Globus pallidus (tissue), 1 donor: ENCODE data around the gene TBPL1.
"Not testable (repeated sequence)": the region's sequence is repeated elsewhere in the genome, so short reads cannot be mapped to it uniquely, and the experiment has no call there.

Experiments used
- DNase-seq: peaks from one replicate; pipeline ENCODE4 v3.0.0-alpha.2; 2015; ENCODE audit warnings: low spot score

The TBPL1 gene

GRCh38 chr6:133973109-133973971 lies 20.3 kb downstream of the TBPL1 start:
- DNase-seq, result peak; percentile 71

GRCh38 chr6:133977983-133978895 lies 25.2 kb downstream of the TBPL1 start:
- DNase-seq, result no peak

DNA sequence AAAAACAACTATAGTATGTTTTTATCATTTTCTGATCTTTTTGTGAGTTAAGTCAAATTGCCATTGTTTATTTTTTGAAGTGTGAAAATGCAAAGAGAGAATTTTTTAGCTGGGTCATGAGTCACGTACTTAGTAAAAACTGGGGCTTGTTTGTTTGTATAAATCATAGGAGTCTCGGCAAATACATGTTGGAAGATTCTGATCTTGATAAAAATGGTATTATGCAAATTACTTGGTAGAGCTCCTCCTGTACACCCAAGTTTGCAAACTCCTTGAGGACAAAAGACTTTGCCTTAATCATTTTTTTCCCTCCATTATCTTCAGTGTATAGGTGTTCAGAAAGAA lies 25.8 kb downstream of the TBPL1 start:
- DNase-seq, result no peak

GRCh38 chr6:133979269-133979963 lies 26.4 kb downstream of the TBPL1 start:
- not testable (repeated sequence) for DNase-seq

DNA sequence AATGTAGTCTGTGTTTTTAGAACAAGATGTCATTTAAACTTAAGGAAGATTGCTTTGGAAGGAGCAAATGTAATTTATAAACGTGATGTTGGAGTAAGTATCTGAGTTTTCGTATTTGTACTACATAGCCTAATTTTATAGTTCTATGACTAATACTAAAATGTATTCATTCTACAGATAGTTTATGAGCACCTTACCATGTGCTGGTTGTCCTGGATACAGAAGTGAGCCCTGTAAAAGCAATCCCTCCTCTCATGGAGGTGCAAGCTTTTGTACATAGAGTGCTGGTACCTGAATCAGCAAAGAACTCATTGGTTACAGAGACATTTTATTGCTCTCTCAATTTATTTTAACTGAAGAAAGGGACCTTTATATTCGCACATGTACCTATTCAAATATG lies 27.1 kb downstream of the TBPL1 start:
- no peak for DNase-seq

DNA sequence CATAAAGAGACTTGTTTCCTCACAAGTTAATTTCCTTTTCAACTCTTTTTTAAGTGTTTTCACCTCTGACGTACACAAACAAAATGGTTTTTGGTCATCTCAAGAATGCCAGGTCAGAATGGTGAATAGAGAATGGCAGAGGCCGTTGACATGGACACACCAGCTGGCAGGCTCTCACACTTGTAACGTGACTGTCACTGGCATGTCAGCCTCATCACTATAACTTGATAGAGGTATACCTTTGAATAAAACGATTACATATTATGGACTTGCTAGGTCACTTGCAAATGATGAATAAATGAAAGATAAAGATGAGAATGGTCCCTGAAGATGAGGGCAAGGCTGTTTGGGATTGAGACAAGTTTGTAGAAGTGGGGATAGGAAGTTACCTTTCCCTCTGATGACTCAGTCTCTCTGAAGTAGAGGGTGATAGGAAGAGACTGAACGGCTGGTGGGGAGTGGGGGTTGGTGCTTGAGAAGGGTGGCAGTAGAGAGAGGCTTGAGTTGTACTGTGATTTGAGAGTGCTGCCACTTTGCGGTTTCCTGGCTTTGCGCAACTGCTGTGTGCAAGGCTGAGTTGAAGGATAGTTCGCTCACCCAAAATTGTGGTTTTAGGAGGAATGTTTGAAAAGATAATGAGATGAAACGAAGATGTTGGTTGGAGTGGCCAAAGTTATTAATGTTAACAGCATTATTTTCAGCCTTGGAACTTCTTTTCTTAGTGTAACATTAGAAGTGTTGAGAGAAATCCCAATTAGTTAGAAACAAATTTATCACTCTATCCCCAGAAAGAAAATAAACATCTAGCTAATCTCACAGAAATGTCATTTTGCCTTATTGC lies 30.3 kb downstream of the TBPL1 start:
- no peak for DNase-seq

DNA sequence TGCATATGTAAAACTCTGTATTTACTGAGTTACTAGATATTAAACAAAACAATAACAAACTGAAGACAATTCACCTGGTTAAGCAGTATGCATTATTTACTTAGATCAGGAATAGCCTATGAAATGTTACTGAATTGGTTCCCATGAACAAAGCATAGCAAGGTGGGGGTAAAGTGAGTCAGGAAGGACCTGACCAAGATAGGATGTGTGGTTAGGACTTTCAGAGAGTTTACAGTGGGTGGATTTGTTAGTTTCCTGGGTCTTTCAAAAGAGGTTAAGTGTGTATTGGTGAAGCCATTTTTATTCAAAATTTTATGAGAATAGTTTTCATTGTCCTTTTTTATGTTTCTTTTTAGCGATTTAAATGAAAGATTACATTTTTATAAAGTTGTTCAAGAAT lies 32.9 kb downstream of the TBPL1 start:
- no peak for DNase-seq

GRCh38 chr6:133986942-133987341 lies 33.9 kb downstream of the TBPL1 start:
- no peak for DNase-seq

DNA sequence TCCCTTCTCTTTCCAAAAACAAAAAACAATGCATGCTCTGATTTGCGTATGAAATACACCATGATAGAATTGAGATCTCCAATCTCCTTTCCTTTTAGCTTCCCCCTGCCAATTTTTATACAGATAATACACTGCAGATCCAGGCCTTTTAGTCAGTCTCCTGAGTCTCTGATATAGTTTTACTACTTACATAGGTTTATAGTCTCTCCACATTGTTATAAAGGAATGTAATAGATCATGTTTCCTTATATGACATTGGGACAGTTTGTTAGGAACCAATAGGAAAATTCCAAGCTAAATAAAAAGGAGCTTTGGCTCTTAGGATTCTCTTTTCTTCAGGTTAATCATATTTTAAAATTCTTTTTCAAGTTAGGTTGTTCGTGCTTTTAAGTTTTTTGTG lies 36.5 kb downstream of the TBPL1 start:
- no peak for DNase-seq

DNA sequence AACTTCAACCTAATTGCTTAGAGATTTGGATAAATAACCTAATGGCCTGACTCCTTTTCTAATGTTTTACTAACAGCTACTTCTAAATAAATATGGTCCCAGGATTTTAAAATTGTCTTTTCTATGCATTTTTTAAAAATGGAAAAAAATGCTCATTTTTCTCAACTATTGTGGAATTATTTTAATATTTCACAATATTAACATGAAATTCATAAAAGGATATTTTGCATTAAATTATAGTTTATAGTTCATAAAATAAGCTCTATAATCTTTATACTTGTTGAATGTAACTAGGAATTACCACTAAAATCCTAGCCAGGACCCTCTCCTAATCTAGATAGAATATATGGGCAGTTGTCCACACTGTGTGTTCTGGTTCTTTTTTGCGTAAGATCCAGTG lies 37.3 kb downstream of the TBPL1 start:
- no peak for DNase-seq

- DNase-seq, result no peak
These were observed 38.1 kb downstream of the TBPL1 start for GRCh38 chr6:133991096-133991593.

DNA sequence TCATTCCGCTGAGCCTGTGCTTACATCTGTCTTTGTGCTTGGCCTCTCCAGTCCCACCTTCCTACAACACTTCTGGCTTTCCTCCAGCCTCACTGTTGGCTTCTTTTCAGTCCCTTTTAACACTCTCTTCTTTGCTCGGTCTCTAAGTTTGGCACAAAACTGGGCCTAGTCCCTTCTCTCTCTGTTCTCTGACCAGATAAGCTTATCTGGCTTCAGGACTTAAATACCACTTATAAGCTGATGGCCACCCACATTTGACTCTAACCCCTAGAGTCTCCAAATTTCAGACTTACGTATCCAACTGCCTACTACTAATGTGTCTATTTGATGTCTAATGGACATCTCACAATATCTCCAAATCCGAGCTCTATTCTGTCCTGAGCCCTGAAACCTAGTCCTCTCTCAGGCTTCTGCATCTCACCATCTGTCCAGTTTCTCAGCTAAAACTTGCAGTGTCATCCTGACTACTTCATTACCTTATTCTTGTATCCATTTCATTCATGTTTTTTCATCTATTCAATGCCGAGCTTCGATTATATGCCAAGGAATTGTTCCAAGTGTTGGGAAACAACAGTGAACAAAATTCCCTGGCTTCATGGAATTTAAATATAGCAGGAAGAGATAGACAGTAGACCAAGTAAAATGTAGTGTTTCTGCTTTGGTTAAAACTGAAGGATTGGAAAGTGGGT lies 40.1 kb downstream of the TBPL1 start:
- DNase-seq, result no peak

GRCh38 chr6:133995296-133995695 lies 42.3 kb downstream of the TBPL1 start:
- no peak for DNase-seq

- DNase-seq, result no peak
These were observed 42.7 kb downstream of the TBPL1 start for GRCh38 chr6:133995758-133996157.

- DNase-seq, result no peak
These were observed 44.2 kb downstream of the TBPL1 start for GRCh38 chr6:133997267-133997666.

- no peak for DNase-seq
These were observed 46.3 kb downstream of the TBPL1 start for GRCh38 chr6:133999305-133999704.

DNA sequence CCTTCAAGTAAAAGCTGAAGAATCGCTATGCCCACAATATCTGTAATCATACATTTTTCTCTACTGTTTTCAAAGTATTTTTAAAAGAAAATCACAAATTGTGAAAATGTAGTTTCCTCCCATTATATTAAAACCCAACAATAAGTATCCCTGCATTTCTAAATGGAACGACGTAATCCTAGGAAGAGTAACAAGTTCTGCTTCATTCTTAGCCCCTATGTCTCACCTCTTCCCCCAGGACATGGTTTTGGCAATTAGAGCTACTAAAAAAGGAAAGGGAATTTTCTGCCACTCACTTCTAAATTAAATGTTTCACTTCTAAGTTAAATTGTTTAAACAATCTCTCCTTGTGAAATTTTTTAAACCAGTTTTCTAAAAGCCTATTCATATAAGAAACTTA lies 47.4 kb downstream of the TBPL1 start:
- DNase-seq, result no peak

DNA sequence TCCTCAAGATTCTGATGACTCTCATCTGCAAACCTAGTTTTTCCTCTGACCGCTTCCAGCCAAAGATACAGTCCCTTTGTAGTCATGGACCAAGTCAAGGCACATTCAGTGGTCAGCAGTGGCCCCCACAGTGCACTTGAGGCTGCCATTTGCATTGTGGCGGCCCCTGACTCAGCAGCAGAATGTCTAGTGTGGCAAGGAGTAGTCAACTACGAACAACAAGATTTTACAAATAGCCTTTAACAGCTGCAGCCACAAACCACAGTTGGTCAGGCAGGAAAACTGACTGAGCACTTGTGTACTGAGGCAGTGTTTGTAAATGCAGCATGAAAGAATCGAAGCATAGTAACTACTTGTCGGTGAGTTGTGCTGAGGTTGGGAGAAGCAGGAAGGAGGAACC lies 49.8 kb downstream of the TBPL1 start:
- peak; percentile 31 for DNase-seq

DNA sequence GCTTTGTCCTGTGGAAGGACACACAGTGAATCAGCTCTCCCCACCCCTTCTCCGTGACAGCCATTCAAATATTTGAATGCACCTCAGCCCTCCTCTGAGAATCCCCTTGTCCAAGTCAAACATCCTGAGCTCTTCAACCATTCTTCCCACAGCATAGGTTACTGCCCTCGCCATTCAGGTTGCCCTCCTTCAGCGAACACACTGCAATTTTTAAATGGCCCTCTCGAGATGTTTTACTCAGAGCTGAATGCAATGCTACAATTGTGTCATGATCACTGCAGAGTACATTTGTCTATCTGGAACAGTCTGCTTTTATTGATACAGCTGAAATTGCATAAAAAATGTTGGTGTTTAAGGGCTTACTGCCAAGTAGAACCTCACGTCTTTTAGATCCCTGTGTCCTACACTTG lies 50.5 kb downstream of the TBPL1 start:
- peak; percentile 26 for DNase-seq

DNA sequence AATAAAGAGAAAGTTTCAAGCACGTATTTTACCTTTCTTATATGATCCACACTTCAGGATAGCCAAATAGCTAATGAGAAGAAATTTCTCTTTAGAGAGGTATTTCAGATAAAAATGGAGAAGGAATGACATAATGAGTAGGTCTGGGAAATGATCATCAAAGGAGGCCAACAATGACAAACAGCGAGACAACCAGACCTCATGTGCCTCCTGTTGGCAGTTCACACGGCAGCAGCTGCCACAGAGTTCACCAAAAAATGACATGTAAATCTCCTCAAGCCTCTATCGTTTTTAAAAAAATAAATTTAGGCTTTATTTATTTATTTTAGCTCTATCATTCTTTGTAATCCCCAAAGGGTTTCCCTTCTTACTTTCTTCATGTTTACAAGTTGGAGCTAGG lies 51.7 kb downstream of the TBPL1 start:
- peak; percentile 22 for DNase-seq

- DNase-seq, result no peak
These were observed 52.8 kb downstream of the TBPL1 start for GRCh38 chr6:134005800-134006199.
